ENCODE data around the gene RAI1. TPM values are rescaled to one million over a fixed set of nuclear protein-coding genes. Genes with fewer than 3 reads are reported as not detected.

RAI1 gene
- total and polyA plus RNA-seq, 2 of the 13 experiments (the other 11 are each of a cell fraction or from before 2014, with no cell fraction given): 3.4 to 5.2 TPM

- TF ChIP-seq, protein P1, sequence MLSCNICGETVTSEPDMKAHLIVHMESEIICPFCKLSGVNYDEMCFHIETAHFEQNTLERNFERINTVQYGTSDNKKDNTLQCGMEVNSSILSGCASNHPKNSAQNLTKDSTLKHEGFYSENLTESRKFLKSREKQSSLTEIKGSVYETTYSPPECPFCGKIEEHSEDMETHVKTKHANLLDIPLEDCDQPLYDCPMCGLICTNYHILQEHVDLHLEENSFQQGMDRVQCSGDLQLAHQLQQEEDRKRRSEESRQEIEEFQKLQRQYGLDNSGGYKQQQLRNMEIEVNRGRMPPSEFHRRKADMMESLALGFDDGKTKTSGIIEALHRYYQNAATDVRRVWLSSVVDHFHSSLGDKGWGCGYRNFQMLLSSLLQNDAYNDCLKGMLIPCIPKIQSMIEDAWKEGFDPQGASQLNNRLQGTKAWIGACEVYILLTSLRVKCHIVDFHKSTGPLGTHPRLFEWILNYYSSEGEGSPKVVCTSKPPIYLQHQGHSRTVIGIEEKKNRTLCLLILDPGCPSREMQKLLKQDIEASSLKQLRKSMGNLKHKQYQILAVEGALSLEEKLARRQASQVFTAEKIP (CRISPR knock-in tag; IDR thresholded peaks at IDR 0.05; ENCODE audit: borderline replicate concordance): no peak
- no peak for TF ChIP-seq HNRNPH1 (optimal IDR thresholded peaks at IDR 0.05; ENCODE audit: low read depth, low read length)
- peak; percentile 48; the same call in 1 of the 2 replicates for TF ChIP-seq SMC3 (IDR thresholded peaks at IDR 0.05; ENCODE audit: low read length)
- TF ChIP-seq KIAA2018 (CRISPR knock-in tag; IDR thresholded peaks at IDR 0.05; ENCODE audit: borderline replicate concordance): no peak
- TF ChIP-seq, protein P2, sequence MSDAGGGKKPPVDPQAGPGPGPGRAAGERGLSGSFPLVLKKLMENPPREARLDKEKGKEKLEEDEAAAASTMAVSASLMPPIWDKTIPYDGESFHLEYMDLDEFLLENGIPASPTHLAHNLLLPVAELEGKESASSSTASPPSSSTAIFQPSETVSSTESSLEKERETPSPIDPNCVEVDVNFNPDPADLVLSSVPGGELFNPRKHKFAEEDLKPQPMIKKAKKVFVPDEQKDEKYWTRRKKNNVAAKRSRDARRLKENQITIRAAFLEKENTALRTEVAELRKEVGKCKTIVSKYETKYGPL (CRISPR knock-in tag; IDR thresholded peaks at IDR 0.05): no peak
- TF ChIP-seq, protein P3, sequence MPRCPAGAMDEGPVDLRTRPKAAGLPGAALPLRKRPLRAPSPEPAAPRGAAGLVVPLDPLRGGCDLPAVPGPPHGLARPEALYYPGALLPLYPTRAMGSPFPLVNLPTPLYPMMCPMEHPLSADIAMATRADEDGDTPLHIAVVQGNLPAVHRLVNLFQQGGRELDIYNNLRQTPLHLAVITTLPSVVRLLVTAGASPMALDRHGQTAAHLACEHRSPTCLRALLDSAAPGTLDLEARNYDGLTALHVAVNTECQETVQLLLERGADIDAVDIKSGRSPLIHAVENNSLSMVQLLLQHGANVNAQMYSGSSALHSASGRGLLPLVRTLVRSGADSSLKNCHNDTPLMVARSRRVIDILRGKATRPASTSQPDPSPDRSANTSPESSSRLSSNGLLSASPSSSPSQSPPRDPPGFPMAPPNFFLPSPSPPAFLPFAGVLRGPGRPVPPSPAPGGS (CRISPR knock-in tag; IDR thresholded peaks at IDR 0.05): no peak
- no peak for TF ChIP-seq ZMYM4 (CRISPR knock-in tag; IDR thresholded peaks at IDR 0.05)
- TF ChIP-seq ZNF17 (CRISPR knock-in tag; IDR thresholded peaks at IDR 0.05): no peak
- TF ChIP-seq ZNF205 (CRISPR knock-in tag; IDR thresholded peaks at IDR 0.05): no peak
- no peak for TF ChIP-seq ZNF670 (CRISPR knock-in tag; IDR thresholded peaks at IDR 0.05; ENCODE audit: borderline replicate concordance)
- no peak for TF ChIP-seq MATR3 (CRISPR knock-in tag; IDR thresholded peaks at IDR 0.05)
- TF ChIP-seq, protein P4, sequence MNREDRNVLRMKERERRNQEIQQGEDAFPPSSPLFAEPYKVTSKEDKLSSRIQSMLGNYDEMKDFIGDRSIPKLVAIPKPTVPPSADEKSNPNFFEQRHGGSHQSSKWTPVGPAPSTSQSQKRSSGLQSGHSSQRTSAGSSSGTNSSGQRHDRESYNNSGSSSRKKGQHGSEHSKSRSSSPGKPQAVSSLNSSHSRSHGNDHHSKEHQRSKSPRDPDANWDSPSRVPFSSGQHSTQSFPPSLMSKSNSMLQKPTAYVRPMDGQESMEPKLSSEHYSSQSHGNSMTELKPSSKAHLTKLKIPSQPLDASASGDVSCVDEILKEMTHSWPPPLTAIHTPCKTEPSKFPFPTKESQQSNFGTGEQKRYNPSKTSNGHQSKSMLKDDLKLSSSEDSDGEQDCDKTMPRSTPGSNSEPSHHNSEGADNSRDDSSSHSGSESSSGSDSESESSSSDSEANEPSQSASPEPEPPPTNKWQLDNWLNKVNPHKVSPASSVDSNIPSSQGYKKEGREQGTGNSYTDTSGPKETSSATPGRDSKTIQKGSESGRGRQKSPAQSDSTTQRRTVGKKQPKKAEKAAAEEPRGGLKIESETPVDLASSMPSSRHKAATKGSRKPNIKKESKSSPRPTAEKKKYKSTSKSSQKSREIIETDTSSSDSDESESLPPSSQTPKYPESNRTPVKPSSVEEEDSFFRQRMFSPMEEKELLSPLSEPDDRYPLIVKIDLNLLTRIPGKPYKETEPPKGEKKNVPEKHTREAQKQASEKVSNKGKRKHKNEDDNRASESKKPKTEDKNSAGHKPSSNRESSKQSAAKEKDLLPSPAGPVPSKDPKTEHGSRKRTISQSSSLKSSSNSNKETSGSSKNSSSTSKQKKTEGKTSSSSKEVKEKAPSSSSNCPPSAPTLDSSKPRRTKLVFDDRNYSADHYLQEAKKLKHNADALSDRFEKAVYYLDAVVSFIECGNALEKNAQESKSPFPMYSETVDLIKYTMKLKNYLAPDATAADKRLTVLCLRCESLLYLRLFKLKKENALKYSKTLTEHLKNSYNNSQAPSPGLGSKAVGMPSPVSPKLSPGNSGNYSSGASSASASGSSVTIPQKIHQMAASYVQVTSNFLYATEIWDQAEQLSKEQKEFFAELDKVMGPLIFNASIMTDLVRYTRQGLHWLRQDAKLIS (CRISPR knock-in tag; IDR thresholded peaks at IDR 0.05): no peak
Measured at GRCh38 chr17:17812211-17813054, 131.2 kb downstream of the RAI1 start (continued).

Measured in HepG2 (cell line).